Neural cell (in vitro differentiated cells): ENCODE data around the gene USP49. TPM values are rescaled to one million over a fixed set of nuclear protein-coding genes. Genes with fewer than 3 reads are reported as not detected.

Experiments used
- H2AFZ ChIP-seq: fragments of 200-600, 300-800 bp; sonication (generic), shearing (Covaris generic); 2 replicates; pipeline ENCODE4 v1.6.0; 2014; ENCODE audit warnings: low read depth, mild to moderate bottlenecking, antibody characterized with exemption, low read length, moderate library complexity
- H3F3A ChIP-seq: fragments of 200-600 bp; shearing (Covaris generic); 2 replicates; pipeline ENCODE4 v1.6.1; 2016; ENCODE audit warnings: mild to moderate bottlenecking, moderate library complexity, mixed read lengths, antibody characterized with exemption, low read length; ENCODE audit not compliant: insufficient read depth, poor library complexity, severe bottlenecking
- H3K27ac ChIP-seq: fragments of 200-600, 300-800 bp; sonication (generic), shearing (Covaris generic); 2 replicates; pipeline ENCODE4 v1.5.1; 2014; ENCODE audit warnings: mild to moderate bottlenecking, low read length, moderate library complexity
- H3K27me3 ChIP-seq: fragments of 300-800, 200-600 bp; sonication (generic), shearing (Covaris generic); 2 replicates; pipeline ENCODE4 v1.6.0; 2014; ENCODE audit warnings: mild to moderate bottlenecking, low read depth, low read length, moderate library complexity; ENCODE audit not compliant: insufficient read depth
- H3K36me3 ChIP-seq: fragments of 300-800, 200-600 bp; sonication (generic), shearing (Covaris generic); 2 replicates; pipeline ENCODE4 v1.5.1; 2014; ENCODE audit warnings: mild to moderate bottlenecking, antibody characterized with exemption, low read length, moderate library complexity; ENCODE audit not compliant: insufficient read depth
- H3K4me2 ChIP-seq: fragments of 300-800, 200-600 bp; sonication (generic), shearing (Covaris generic); 2 replicates; pipeline ENCODE4 v1.6.0; 2014; ENCODE audit warnings: mild to moderate bottlenecking, low read length
- H3K4me3 ChIP-seq: fragments of 300-800, 200-600 bp; sonication (generic), shearing (Covaris generic); 2 replicates; pipeline ENCODE4 v1.5.1; 2014; ENCODE audit warnings: mild to moderate bottlenecking, low read length, moderate library complexity
- H3K79me2 ChIP-seq: fragments of 200-600 bp; shearing (Covaris generic); replicated peaks from 2 replicates; pipeline ENCODE4 v1.6.0; 2014; ENCODE audit warnings: mild to moderate bottlenecking, low read length, moderate library complexity; ENCODE audit not compliant: insufficient read depth
- H3K9ac ChIP-seq: fragments of 300-800, 200-600 bp; sonication (generic), shearing (Covaris generic); 2 replicates; pipeline ENCODE4 v1.6.1; 2016; ENCODE audit warnings: mild to moderate bottlenecking, low read length, mixed read lengths
- H3K9me2 ChIP-seq: fragments of 200-600 bp; shearing (Covaris generic); 2 replicates; pipeline ENCODE4 v1.6.1; 2016; ENCODE audit warnings: mild to moderate bottlenecking, low read length, mixed read lengths; ENCODE audit not compliant: insufficient read depth
- H3K9me3 ChIP-seq: fragments of 200-600, 300-800 bp; sonication (generic), shearing (Covaris generic); 2 replicates; pipeline ENCODE4 v1.6.1; 2016; ENCODE audit warnings: mild to moderate bottlenecking, mixed run types, low read length, moderate library complexity, mixed read lengths
- H4K20me1 ChIP-seq: fragments of 200-600 bp; shearing (Covaris generic); 2 replicates; pipeline ENCODE4 v1.6.1; 2016; ENCODE audit warnings: mild to moderate bottlenecking, mixed run types; ENCODE audit not compliant: insufficient read depth
- CTCF ChIP-seq: fragments of 450-650 bp; IDR thresholded peaks from 2 replicates; pipeline ENCODE4 v1.5.1; 2014; ENCODE audit warnings: antibody characterized with exemption, mild to moderate bottlenecking, moderate library complexity; ENCODE audit not compliant: poor library complexity, severe bottlenecking
- EP300 ChIP-seq: fragments of 450-650 bp; conservative IDR thresholded peaks from 2 replicates; pipeline ENCODE4 v1.6.1; 2014; ENCODE audit warnings: antibody characterized with exemption, mild to moderate bottlenecking, moderate library complexity; ENCODE audit not compliant: poor library complexity, severe bottlenecking
- EZH2 ChIP-seq: fragments of 200-600, 300-800 bp; shearing (Covaris generic), sonication (generic); IDR thresholded peaks from 2 replicates; pipeline ENCODE4 v1.6.1; 2014; ENCODE audit warnings: antibody characterized with exemption, low read length, borderline replicate concordance, mild to moderate bottlenecking; ENCODE audit not compliant: insufficient read depth, poor library complexity, severe bottlenecking
- MXI1 ChIP-seq: fragments of 450-650 bp; conservative IDR thresholded peaks from 2 replicates; pipeline ENCODE4 v1.6.1; 2014; ENCODE audit warnings: antibody characterized with exemption, mild to moderate bottlenecking; ENCODE audit not compliant: poor library complexity, severe bottlenecking
- POLR2AphosphoS5 ChIP-seq: IDR thresholded peaks from 2 replicates; pipeline ENCODE4 v1.6.1; 2012
- RAD21 ChIP-seq: fragments of 450-650 bp; conservative IDR thresholded peaks from 2 replicates; pipeline ENCODE4 v1.6.1; 2014; ENCODE audit warnings: antibody characterized with exemption, mild to moderate bottlenecking, moderate library complexity
- SMC3 ChIP-seq: fragments of 450-650 bp; conservative IDR thresholded peaks from 2 replicates; pipeline ENCODE4 v1.6.1; 2014; ENCODE audit warnings: antibody characterized with exemption, mild to moderate bottlenecking, moderate library complexity; ENCODE audit not compliant: poor library complexity
- TAF1 ChIP-seq: IDR thresholded peaks from 2 replicates; pipeline ENCODE4 v1.6.1; 2012; ENCODE audit warnings: low read depth
- polyA plus RNA-seq: library from polyadenylated mRNA; depleted of rRNA; stranded (reverse); fragments of >200 nt; gene quantifications from 2 replicates; pipeline ENCODE4 v1.2.3, GENCODE V29; 2014
- TF ChIP-seq, protein P1 (sequence below): IDR thresholded peaks from 2 replicates; pipeline ENCODE4 v1.6.1; 2012; ENCODE audit warnings: borderline replicate concordance

Gene USP49
- polyA plus RNA-seq, 1 donor from 2014 or later, result 23.5 TPM

DNA sequence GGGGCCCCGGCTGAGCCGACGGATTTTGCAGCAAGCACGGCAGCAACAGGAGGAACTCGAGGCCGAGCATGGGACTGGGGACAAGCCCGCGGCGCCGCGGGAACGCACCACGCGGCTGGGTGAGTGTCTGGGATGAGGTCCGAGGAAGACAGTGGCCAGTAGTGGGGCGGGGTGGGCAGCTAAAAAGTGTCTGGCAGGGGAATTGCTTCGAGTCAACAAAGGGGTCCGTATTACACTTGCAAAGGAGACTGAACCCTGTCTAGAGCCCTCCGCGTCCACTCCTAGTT is 26.5 kb upstream of the USP49 start:
- peak overlapping the region; percentile 94 for H3K9ac ChIP-seq
- H3K4me2 ChIP-seq, result peak overlapping the region; percentile 93
- H3K27ac ChIP-seq, result peak overlapping the region; percentile 99
- H4K20me1 ChIP-seq, result no peaks in the 10 kb centered on the region
- no peaks in the 10 kb centered on the region for H3K9me2 ChIP-seq
- peak overlapping the region; percentile 95 for H2AFZ ChIP-seq
- H3K9me3 ChIP-seq, result no peaks in the 10 kb centered on the region
- peaks cover 59% of the 10 kb centered on the region for H3K79me2 ChIP-seq
- TF ChIP-seq MXI1 (peak; percentile 71), RAD21 (no peak)
- no peaks in the 10 kb centered on the region for H3K36me3 ChIP-seq
- peak overlapping the region; percentile 83 for H3K4me3 ChIP-seq
- no peaks in the 10 kb centered on the region for H3F3A ChIP-seq
- H3K27me3 ChIP-seq, result no peaks in the 10 kb centered on the region

DNA sequence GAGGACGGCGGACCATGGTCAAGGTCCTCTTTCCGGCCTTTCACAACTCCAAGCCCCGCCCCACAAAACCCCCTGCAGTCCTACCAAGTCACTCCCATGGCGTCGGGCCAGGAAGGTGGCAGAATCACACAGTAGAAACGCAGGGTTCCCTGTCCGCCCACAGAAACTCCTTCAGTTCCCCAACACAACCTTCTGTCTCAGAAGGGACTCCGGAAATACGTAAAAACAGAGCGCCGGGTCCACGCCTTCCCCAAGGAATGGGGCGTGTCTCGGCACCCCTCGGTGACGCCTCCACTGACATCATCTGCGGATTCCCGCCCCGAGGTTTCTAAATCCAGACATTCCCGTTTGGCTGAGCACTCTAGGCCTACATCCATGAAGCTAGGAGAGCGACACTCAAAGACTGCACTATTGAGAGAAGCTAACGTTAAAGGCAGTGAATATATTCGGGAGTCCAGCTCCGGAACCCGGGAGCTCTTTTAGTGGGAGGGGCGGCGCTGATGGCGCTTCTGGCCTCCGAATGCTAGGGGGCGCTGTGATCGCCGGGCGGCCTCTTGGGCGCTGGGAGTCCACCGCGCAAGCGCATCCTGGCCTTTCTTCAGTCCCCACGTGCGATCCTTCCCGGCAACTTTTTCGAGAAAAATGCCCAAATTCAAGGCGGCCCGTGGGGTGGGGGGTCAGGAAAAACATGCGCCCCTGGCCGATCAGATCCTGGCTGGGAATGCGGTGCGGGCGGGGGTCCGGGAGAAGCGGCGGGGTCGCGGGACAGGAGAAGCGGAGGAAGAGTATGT is 25.9 kb upstream of the USP49 start, which contains the start of the genes BYSL and MED20:
Gene BYSL (plus strand): TSS at position 579 of the 791 bp plus-strand sequence. CDS start 64 bp downstream, at position 643.
Gene MED20 (minus strand): TSS at position 219 of the 791 bp plus-strand sequence. CDS start 121 bp downstream, at position 98.
- H3F3A ChIP-seq, result no peaks in the 10 kb centered on the region
- peak within 1 kb of the TSS; percentile 99 for H3K27ac ChIP-seq
- H4K20me1 ChIP-seq, result no peaks in the 10 kb centered on the region
- TF ChIP-seq EZH2 (no peak), EP300 (no peak), SMC3 (peak; percentile 7), TAF1 (peak; percentile 46), RAD21 (no peak), CTCF (peak; percentile 100), MXI1 (peak; percentile 99), POLR2AphosphoS5 (peak; percentile 91)
- TF ChIP-seq, protein P1, sequence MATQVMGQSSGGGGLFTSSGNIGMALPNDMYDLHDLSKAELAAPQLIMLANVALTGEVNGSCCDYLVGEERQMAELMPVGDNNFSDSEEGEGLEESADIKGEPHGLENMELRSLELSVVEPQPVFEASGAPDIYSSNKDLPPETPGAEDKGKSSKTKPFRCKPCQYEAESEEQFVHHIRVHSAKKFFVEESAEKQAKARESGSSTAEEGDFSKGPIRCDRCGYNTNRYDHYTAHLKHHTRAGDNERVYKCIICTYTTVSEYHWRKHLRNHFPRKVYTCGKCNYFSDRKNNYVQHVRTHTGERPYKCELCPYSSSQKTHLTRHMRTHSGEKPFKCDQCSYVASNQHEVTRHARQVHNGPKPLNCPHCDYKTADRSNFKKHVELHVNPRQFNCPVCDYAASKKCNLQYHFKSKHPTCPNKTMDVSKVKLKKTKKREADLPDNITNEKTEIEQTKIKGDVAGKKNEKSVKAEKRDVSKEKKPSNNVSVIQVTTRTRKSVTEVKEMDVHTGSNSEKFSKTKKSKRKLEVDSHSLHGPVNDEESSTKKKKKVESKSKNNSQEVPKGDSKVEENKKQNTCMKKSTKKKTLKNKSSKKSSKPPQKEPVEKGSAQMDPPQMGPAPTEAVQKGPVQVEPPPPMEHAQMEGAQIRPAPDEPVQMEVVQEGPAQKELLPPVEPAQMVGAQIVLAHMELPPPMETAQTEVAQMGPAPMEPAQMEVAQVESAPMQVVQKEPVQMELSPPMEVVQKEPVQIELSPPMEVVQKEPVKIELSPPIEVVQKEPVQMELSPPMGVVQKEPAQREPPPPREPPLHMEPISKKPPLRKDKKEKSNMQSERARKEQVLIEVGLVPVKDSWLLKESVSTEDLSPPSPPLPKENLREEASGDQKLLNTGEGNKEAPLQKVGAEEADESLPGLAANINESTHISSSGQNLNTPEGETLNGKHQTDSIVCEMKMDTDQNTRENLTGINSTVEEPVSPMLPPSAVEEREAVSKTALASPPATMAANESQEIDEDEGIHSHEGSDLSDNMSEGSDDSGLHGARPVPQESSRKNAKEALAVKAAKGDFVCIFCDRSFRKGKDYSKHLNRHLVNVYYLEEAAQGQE, result no peak
- H3K9ac ChIP-seq, result peak within 1 kb of the TSS; percentile 94
- H3K36me3 ChIP-seq, result no peaks in the 10 kb centered on the region
- H3K4me3 ChIP-seq, result peak within 1 kb of the TSS; percentile 83
- no peaks in the 10 kb centered on the region for H3K9me2 ChIP-seq
- no peaks in the 10 kb centered on the region for H3K9me3 ChIP-seq
- H3K79me2 ChIP-seq, result peaks cover 58% of the 10 kb centered on the region
- peak within 1 kb of the TSS; percentile 93 for H3K4me2 ChIP-seq
- H2AFZ ChIP-seq, result peak within 1 kb of the TSS; percentile 95
- no peaks in the 10 kb centered on the region for H3K27me3 ChIP-seq
